Smooth muscle cell (in vitro differentiated cells): ENCODE data around the gene ZNF573. TPM values are rescaled to one million over a fixed set of nuclear protein-coding genes. Genes with fewer than 3 reads are reported as not detected.

Experiments used
- DNase-seq: peaks from one replicate; lab custom pipeline; 2025; ENCODE audit not compliant: unreplicated experiment; lab: John Stamatoyannopoulos, UW
- H2AFZ ChIP-seq: fragments of 200-600 bp; sonication (generic); 2 replicates; pipeline ENCODE4 v1.6.0; 2016; ENCODE audit warnings: antibody characterized with exemption, low read depth, mild to moderate bottlenecking
- H3F3A ChIP-seq: fragments of 200-600 bp; sonication (generic); 2 replicates; pipeline ENCODE4 v1.6.0; 2017; ENCODE audit warnings: antibody characterized with exemption, low read depth
- H3K27ac ChIP-seq: fragments of 200-600 bp; sonication (generic); 2 replicates; pipeline ENCODE4 v1.5.1; 2016; ENCODE audit warnings: low read depth, mild to moderate bottlenecking
- H3K27me3 ChIP-seq: fragments of 200-600 bp; sonication (generic); 2 replicates; pipeline ENCODE4 v1.6.1; 2016; ENCODE audit warnings: low read depth, mild to moderate bottlenecking
- H3K36me3 ChIP-seq: fragments of 200-600 bp; sonication (generic); 2 replicates; pipeline ENCODE4 v1.5.1; 2016; ENCODE audit warnings: low read depth
- H3K4me1 ChIP-seq: fragments of 200-600 bp; sonication (generic); 2 replicates; pipeline ENCODE4 v1.5.1; 2016; ENCODE audit warnings: low read depth
- H3K4me2 ChIP-seq: fragments of 200-600 bp; sonication (generic); 2 replicates; pipeline ENCODE4 v1.6.0; 2016; ENCODE audit warnings: mild to moderate bottlenecking
- H3K4me3 ChIP-seq: fragments of 200-600 bp; sonication (generic); 2 replicates; pipeline ENCODE4 v1.5.1; 2016; ENCODE audit warnings: mild to moderate bottlenecking
- H3K79me2 ChIP-seq: fragments of 200-600 bp; sonication (generic); 2 replicates; pipeline ENCODE4 v1.6.0; 2016; ENCODE audit warnings: low read depth, mild to moderate bottlenecking
- H3K9ac ChIP-seq: fragments of 200-600 bp; sonication (generic); 2 replicates; pipeline ENCODE4 v1.6.0; 2016; ENCODE audit warnings: low read depth
- H3K9me3 ChIP-seq: fragments of 200-600 bp; sonication (generic); replicated peaks from 2 replicates; pipeline ENCODE4 v1.5.1; 2016; ENCODE audit warnings: low read depth
- H4K20me1 ChIP-seq: fragments of 200-600 bp; sonication (generic); 2 replicates; pipeline ENCODE4 v1.6.0; 2016; ENCODE audit warnings: low read depth
- CTCF ChIP-seq: fragments of 200-600 bp; sonication (generic); IDR thresholded peaks from 2 replicates; pipeline ENCODE4 v1.5.1; 2017; ENCODE audit warnings: borderline replicate concordance, mild to moderate bottlenecking, antibody characterized with exemption; ENCODE audit not compliant: insufficient read depth, poor library complexity, severe bottlenecking
- WGBS: methylation state at CpG from one replicate; pipeline ENCODE4 v1.1.7; 2016; ENCODE audit warnings: low lambda C conversion rate; 5-methylcytosine and 5-hydroxymethylcytosine counted together
- polyA plus RNA-seq: library from polyadenylated mRNA; unstranded; fragments of >200 nt; fragmentation: Nextera tagmentation; extraction: Ambion mirVana; gene quantifications from 2 replicates; pipeline ENCODE4 v1.2.1, GENCODE V29; 2016
- total RNA-seq: library from RNA; depleted of rRNA; stranded (reverse); fragments of >200 nt; gene quantifications from 2 replicates; pipeline ENCODE4 v1.2.3, GENCODE V29; 2014

Gene ZNF573
- total and polyA plus RNA-seq, 2 experiments from 2014 or later: 2.5 to 3.3 TPM

- H2AFZ ChIP-seq: peak overlapping the region; percentile 98
- H3K4me3 ChIP-seq: peak overlapping the region; percentile 89
- no peaks in the 10 kb centered on the region for H3K27me3 ChIP-seq
These were observed 61.1 kb downstream of the ZNF573 start for GRCh38 chr19:37718304-37718703.

DNA sequence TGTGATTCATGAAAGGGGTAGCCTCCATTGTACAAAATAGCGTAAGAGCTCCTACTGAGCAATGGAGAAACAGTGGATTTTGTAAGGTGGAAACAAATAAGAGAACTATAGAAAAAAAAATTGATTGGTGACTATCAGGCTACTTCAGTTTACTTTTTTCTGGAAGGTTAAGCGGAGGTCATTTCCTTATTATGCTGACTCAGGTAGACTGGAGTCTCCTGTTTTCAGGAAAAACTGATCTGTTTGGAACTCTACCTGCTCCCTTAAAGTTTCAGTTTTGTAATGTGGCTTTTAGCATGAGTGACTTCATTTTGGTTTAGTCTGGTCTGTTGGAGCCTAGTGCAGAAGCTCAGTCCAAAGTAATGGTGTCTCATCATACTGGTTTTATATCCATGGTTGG is 63.2 kb downstream of the ZNF573 start:
- Histone ChIP-seq H2AFZ (no peak overlapping the region), H3K9ac (no peak overlapping the region), H3K4me3 (no peak overlapping the region), H4K20me1 (no peaks in the 10 kb centered on the region), H3K27ac (no peak overlapping the region), H3K36me3 (no peaks in the 10 kb centered on the region), H3K79me2 (peaks cover 22% of the 10 kb centered on the region), H3K9me3 (no peaks in the 10 kb centered on the region), H3K4me1 (peaks cover 8% of the 10 kb centered on the region), H3K4me2 (no peak overlapping the region), H3K27me3 (no peaks in the 10 kb centered on the region), H3F3A (no peaks in the 10 kb centered on the region)
- TF ChIP-seq CTCF: no peak
- WGBS: 97% methylated on average over 2 of the region's 2 CpGs
- no peak for DNase-seq

More at GRCh38 chr19:37718304-37718703, 61.1 kb downstream of the ZNF573 start:
- Histone ChIP-seq H3F3A (no peaks in the 10 kb centered on the region), H3K4me1 (peaks cover 8% of the 10 kb centered on the region), H3K36me3 (no peaks in the 10 kb centered on the region), H3K9ac (no peak overlapping the region), H3K9me3 (no peaks in the 10 kb centered on the region), H3K27ac (no peak overlapping the region), H3K79me2 (peaks cover 22% of the 10 kb centered on the region), H4K20me1 (no peaks in the 10 kb centered on the region), H3K4me2 (peak overlapping the region; percentile 93)
- TF ChIP-seq CTCF: no peak
- DNase-seq: no peak
- WGBS: 55% methylated on average over 10 of the region's 10 CpGs

DNA sequence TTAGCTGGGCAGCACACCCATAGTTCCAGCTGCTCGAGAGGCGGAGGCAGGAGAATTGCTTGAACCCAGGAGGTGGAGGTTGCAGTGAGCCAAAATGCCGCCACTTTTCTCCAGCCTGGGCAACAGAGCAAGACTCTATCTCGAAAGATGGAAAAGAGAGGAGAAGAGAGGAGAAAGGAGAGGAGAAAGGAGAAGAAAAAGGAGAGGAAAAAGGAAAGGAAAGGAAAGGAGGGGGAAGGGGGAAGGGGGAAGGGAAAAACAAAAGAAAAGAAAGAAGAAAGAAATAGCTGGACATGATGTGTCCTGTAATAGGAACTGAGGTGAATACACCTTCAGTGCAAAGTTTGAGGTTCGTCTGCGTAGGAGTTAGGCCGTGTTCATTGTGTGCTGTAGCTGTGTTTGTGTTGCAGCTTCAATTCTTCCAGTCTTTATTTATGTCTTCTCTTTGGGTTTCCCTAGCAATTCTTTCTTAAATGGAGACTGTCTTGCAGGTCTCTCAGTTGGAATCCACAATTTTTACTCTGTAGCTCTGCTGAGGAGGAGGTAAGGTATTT is 73.3 kb downstream of the ZNF573 start:
- Histone ChIP-seq H3F3A (no peaks in the 10 kb centered on the region), H3K4me1 (no peaks in the 10 kb centered on the region), H3K36me3 (peaks cover 28% of the 10 kb centered on the region), H3K9ac (no peak overlapping the region), H3K27ac (no peak overlapping the region), H3K9me3 (no peaks in the 10 kb centered on the region), H3K4me2 (no peak overlapping the region), H2AFZ (no peak overlapping the region), H3K79me2 (no peaks in the 10 kb centered on the region), H3K4me3 (no peak overlapping the region), H4K20me1 (no peaks in the 10 kb centered on the region), H3K27me3 (no peaks in the 10 kb centered on the region)
- DNase-seq: no peak
- 94% methylated on average over 7 of the region's 7 CpGs for WGBS
- TF ChIP-seq CTCF: no peak

GRCh38 chr19:37699057-37699456 is 80.3 kb downstream of the ZNF573 start:
- H4K20me1 ChIP-seq: no peaks in the 10 kb centered on the region
- no peak for DNase-seq
- H2AFZ ChIP-seq: no peak overlapping the region
- H3K4me3 ChIP-seq: no peak overlapping the region
- WGBS: 88% methylated on average over 5 of the region's 5 CpGs
- no peaks in the 10 kb centered on the region for H3K79me2 ChIP-seq
- H3K27me3 ChIP-seq: no peaks in the 10 kb centered on the region
- no peak overlapping the region for H3K4me2 ChIP-seq
- no peaks in the 10 kb centered on the region for H3K9me3 ChIP-seq
- no peaks in the 10 kb centered on the region for H3F3A ChIP-seq
- peaks cover 27% of the 10 kb centered on the region for H3K36me3 ChIP-seq
- no peak overlapping the region for H3K9ac ChIP-seq
- H3K4me1 ChIP-seq: no peaks in the 10 kb centered on the region
- no peak for TF ChIP-seq CTCF
- no peak overlapping the region for H3K27ac ChIP-seq
